HCT116 (cell line): Measurements from ENCODE around the gene DNAJC5G. TPM values are rescaled to one million over a fixed set of nuclear protein-coding genes. Genes with fewer than 3 reads are reported as not detected.

Experiments used
- ATAC-seq: fragments of 200-7000 bp; cut with Tn5 transposase; 2 replicates; pipeline ENCODE4 v1.9.1; 2020; ENCODE audit warnings: mild to moderate bottlenecking, moderate library complexity
- BruUV-seq: library from RNA; stranded (reverse); fragments of 400-500 nt; replicated peaks from 2 replicates; lab custom pipeline; 2021; lab: Mats Ljungman, UMichigan
- CTCF ChIA-PET: fragments of 300-600 bp; sonication (Branson Sonifier 250); formaldehyde crosslinking; loops from one replicate; lab custom pipeline; 2021; ENCODE audit warnings: antibody characterized with exemption; lab: Charles Lee
- POLR2A ChIA-PET: fragments of 300-600, 350-600 bp; sonication (Branson Sonifier 250); formaldehyde crosslinking; loops from one replicate; lab custom pipeline; 2021; ENCODE audit warnings: antibody characterized with exemption; lab: Charles Lee
- RAD21 ChIA-PET, 2 experiments: fragments of 300-600 bp; sonication (Branson Sonifier 250); formaldehyde crosslinking; loops; one replicate each; lab custom pipeline; 2023; ENCODE audit warnings: low total read pairs in 2 of 2; ENCODE audit not compliant: uncharacterized antibody in 2 of 2, unreplicated experiment in 2 of 2, low non-redundant PET in 1 of 2; lab: Charles Lee
- DNase-seq: peaks from one replicate; pipeline ENCODE4 v3.0.0-alpha.2; 2010; ENCODE audit warnings: low read depth, low spot score
- H2AFZ ChIP-seq: fragments of 200-600 bp; shearing (Covaris generic), sonication (generic); 2 replicates; pipeline ENCODE4 v1.6.1; 2017; ENCODE audit warnings: low read depth, mixed run types, mixed read lengths, antibody characterized with exemption, low read length; ENCODE audit not compliant: poor library complexity, severe bottlenecking
- H3K27ac ChIP-seq: 2 replicates; pipeline ENCODE4 v1.5.1; 2012; ENCODE audit warnings: low read depth, low read length
- H3K27me3 ChIP-seq: fragments of 200-600 bp; sonication (generic); 2 replicates; pipeline ENCODE4 v1.6.1; 2016; ENCODE audit warnings: mixed run types, low read length, mixed read lengths; ENCODE audit not compliant: insufficient read depth
- H3K36me3 ChIP-seq, 2 experiments: fragments of 200-500 bp in 1 of 2; fragments of 200-600 bp in 1 of 2; sonication (Bioruptor generic) in 1 of 2; sonication (generic) in 1 of 2; 2 replicates each; pipeline versions ENCODE4 v1.5.1 to v1.6.1; 2014 to 2016; ENCODE audit warnings: low read length in 2 of 2, inconsistent platforms in 1 of 2, mixed read lengths in 1 of 2, mixed run types in 1 of 2; ENCODE audit not compliant: insufficient read depth in 2 of 2, control insufficient read depth in 1 of 2
- H3K4me1 ChIP-seq, 2 experiments: fragments of 200-600 bp in 1 of 2; sonication (generic) in 1 of 2; 2 replicates each; pipeline versions ENCODE4 v1.5.1 to v1.6.1; 2012 to 2017; ENCODE audit warnings: low read length in 2 of 2, inconsistent platforms in 1 of 2, mild to moderate bottlenecking in 1 of 2, mixed read lengths in 1 of 2, mixed run types in 1 of 2, moderate library complexity in 1 of 2; ENCODE audit not compliant: insufficient read depth in 2 of 2, control insufficient read depth in 1 of 2
- H3K4me2 ChIP-seq: fragments of 200-600 bp; sonication (generic); 2 replicates; pipeline ENCODE4 v1.6.1; 2017; ENCODE audit warnings: mixed run types, low read length, mixed read lengths
- H3K4me3 ChIP-seq, 2 experiments: fragments of 200-600 bp in 1 of 2; sonication (generic) in 1 of 2; replicated peaks in 1 of 2; 2 replicates each; pipeline ENCODE4 v1.5.1; 2011 to 2016; ENCODE audit warnings: low read length in 2 of 2, control low read depth in 1 of 2, low read depth in 1 of 2, mild to moderate bottlenecking in 1 of 2, mixed read lengths in 1 of 2, mixed run types in 1 of 2
- H3K79me2 ChIP-seq: fragments of 200-600 bp; sonication (generic); 2 replicates; pipeline ENCODE4 v1.6.1; 2017; ENCODE audit warnings: mild to moderate bottlenecking, mixed run types, low read length, moderate library complexity, mixed read lengths; ENCODE audit not compliant: insufficient read depth
- H3K9ac ChIP-seq: fragments of 200-600 bp; sonication (generic); 2 replicates; pipeline ENCODE4 v1.6.1; 2016; ENCODE audit warnings: low read length, mixed read lengths
- H3K9me2 ChIP-seq: fragments of 200-600 bp; sonication (generic), shearing (Covaris generic); 2 replicates; pipeline ENCODE4 v1.6.1; 2017; ENCODE audit warnings: mixed run types, mild to moderate bottlenecking, moderate library complexity; ENCODE audit not compliant: insufficient read depth
- H3K9me3 ChIP-seq, 2 experiments: fragments of 200-500 bp in 1 of 2; fragments of 200-600 bp in 1 of 2; sonication (Bioruptor generic) in 1 of 2; sonication (generic) in 1 of 2; 2 replicates each; pipeline ENCODE4 v1.6.1; 2014 to 2017; ENCODE audit warnings: low read length in 2 of 2, mixed read lengths in 2 of 2, inconsistent platforms in 1 of 2, low read depth in 1 of 2, mild to moderate bottlenecking in 1 of 2, mixed run types in 1 of 2, moderate library complexity in 1 of 2; ENCODE audit not compliant: control insufficient read depth in 1 of 2, insufficient read depth in 1 of 2
- H4K20me1 ChIP-seq: fragments of 200-600 bp; sonication (generic), shearing (Covaris generic); 2 replicates; pipeline ENCODE4 v1.6.1; 2017; ENCODE audit warnings: mixed run types, mild to moderate bottlenecking, moderate library complexity; ENCODE audit not compliant: insufficient read depth
- CEBPB ChIP-seq: IDR thresholded peaks from 2 replicates; pipeline ENCODE4 v1.6.1; 2012; ENCODE audit warnings: low read depth
- EGR1 ChIP-seq: IDR thresholded peaks from 2 replicates; pipeline ENCODE4 v1.6.1; 2012; ENCODE audit warnings: low read depth
- ELF1 ChIP-seq: IDR thresholded peaks from 2 replicates; pipeline ENCODE4 v1.6.1; 2012; ENCODE audit warnings: low read depth, borderline replicate concordance
- EZH2 ChIP-seq: fragments of 200-600 bp; sonication (generic); IDR thresholded peaks from 2 replicates; pipeline ENCODE4 v1.6.1; 2017; ENCODE audit warnings: antibody characterized with exemption, mixed run types
- EZH2phosphoT487 ChIP-seq: fragments of 200-600 bp; IDR thresholded peaks from 2 replicates; pipeline ENCODE4 v1.6.1; 2018; ENCODE audit warnings: antibody characterized with exemption, borderline replicate concordance
- FOSL1 ChIP-seq: IDR thresholded peaks from 2 replicates; pipeline ENCODE4 v1.6.1; 2012; ENCODE audit warnings: low read depth
- JUND ChIP-seq: IDR thresholded peaks from 2 replicates; pipeline ENCODE4 v1.6.1; 2012
- POLR2A ChIP-seq: IDR thresholded peaks from 2 replicates; pipeline ENCODE4 v1.7.0; 2011; ENCODE audit warnings: borderline replicate concordance; ENCODE audit not compliant: insufficient read depth, insufficient read length; ENCODE audit errors: extremely low read depth
- POLR2AphosphoS5 ChIP-seq: IDR thresholded peaks from 2 replicates; pipeline ENCODE4 v1.6.1; 2011; ENCODE audit warnings: mild to moderate bottlenecking, low read depth, low read length, moderate library complexity
- RAD21 ChIP-seq: IDR thresholded peaks from 2 replicates; pipeline ENCODE4 v1.6.1; 2012; ENCODE audit warnings: low read depth, mild to moderate bottlenecking
- REST ChIP-seq: IDR thresholded peaks from 2 replicates; pipeline ENCODE4 v1.6.1; 2012; ENCODE audit warnings: low read depth
- SP1 ChIP-seq: IDR thresholded peaks from 2 replicates; pipeline ENCODE4 v1.6.1; 2012; ENCODE audit warnings: low read depth
- SRF ChIP-seq: IDR thresholded peaks from 2 replicates; pipeline ENCODE4 v1.6.1; 2012; ENCODE audit warnings: low read depth
- YY1 ChIP-seq: IDR thresholded peaks from 2 replicates; pipeline ENCODE4 v1.6.1; 2011; ENCODE audit warnings: low read length, low read depth, moderate library complexity, mild to moderate bottlenecking; ENCODE audit not compliant: insufficient replicate concordance; ENCODE audit errors: extremely low read depth
- ZFX ChIP-seq: fragments of 450-650 bp; IDR thresholded peaks from 2 replicates; pipeline ENCODE4 v1.6.1; 2017
- ZNF274 ChIP-seq: fragments of 200-500 bp; sonication (Bioruptor generic); IDR thresholded peaks from 2 replicates; pipeline ENCODE4 v1.6.1; 2014; ENCODE audit warnings: mild to moderate bottlenecking, low read depth, low read length, inconsistent platforms
- intact Hi-C: fragments of 100-400 bp; cut with micrococcal nuclease; formaldehyde crosslinking; loops from 2 replicates; pipeline ENCODE4 v1.10.0; 2022
- total RNA-seq: library from RNA; stranded (reverse); gene quantifications from one replicate; pipeline ENCODE4 v1.2.1, GENCODE V29; 2021; ENCODE audit not compliant: unreplicated experiment
- TF ChIP-seq, protein P1 (sequence below): IDR thresholded peaks from 2 replicates; pipeline ENCODE4 v1.6.1; 2012

DNAJC5G gene
- total RNA-seq, 1 experiment from 2014 or later: 2.5 TPM

DNA sequence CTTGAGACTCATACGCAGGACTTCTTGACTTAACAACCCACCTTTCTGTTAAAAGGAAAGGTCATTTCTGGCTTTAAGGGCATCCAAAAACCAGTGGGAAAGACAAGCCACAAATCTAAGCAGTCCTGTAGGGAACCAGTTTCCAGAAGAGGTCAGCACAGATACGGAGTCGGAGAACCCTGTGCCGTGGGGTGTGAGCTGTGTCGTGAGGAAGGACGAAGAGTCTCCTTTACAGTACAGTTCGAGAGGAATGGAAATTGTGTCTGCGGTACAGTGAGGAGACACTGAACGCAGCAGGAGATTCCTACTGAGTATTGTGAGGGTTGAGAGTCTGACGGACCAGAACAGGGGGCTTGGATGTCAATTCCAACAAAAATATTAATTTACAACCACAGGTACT lies 30.1 kb upstream of the DNAJC5G start:
- no TSS peak for BruUV-seq
- H3K27ac ChIP-seq: no peak overlapping the region
- H3K9me3 ChIP-seq: no peaks in the 10 kb centered on the region
- POLR2A ChIA-PET: no interaction called here
- no peak overlapping the region for H3K9ac ChIP-seq
- no peaks in the 10 kb centered on the region for H3K79me2 ChIP-seq
- intact Hi-C loops: no loop called here
- H3K36me3 ChIP-seq: peaks cover 20 to 41% of the 10 kb centered on the region in 2 experiments; a peak in 3 of 4 replicates
- H4K20me1 ChIP-seq: no peaks in the 10 kb centered on the region
- no peak overlapping the region for H2AFZ ChIP-seq
- ATAC-seq (no peak), DNase-seq (no peak)
- H3K27me3 ChIP-seq: no peaks in the 10 kb centered on the region
- H3K9me2 ChIP-seq: no peaks in the 10 kb centered on the region
- no peak overlapping the region for H3K4me3 ChIP-seq
- H3K4me2 ChIP-seq: no peak overlapping the region
- RAD21 ChIA-PET: no interaction called here
- TF ChIP-seq SRF (no peak), POLR2AphosphoS5 (0 out of 2 replicates have a peak, but pooled peaks have one; percentile 16)
- CTCF ChIA-PET: no interaction called here
- H3K4me1 ChIP-seq: peaks cover 0 to 4% of the 10 kb centered on the region in 2 experiments; a peak in 2 of 4 replicates

DNA sequence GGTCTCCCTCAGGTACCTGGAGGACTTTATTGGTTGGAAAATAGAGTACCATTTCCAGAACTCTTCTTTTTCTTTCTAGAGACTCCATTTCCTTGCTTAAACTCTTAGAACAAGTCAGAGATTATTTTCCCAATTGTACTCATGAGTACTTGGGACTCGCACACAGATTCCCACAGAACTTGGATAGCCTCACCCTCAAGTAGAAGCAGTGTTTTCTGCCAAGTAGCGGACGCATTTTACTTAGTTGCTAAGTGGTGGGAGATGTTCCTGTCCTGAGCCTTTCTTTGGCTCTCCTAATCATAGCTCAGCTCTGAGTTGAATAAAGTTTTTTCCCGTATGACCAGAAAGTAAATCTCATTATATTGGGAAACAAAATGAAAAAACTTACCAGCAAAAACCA lies 29.6 kb upstream of the DNAJC5G start:
- Histone ChIP-seq H3K9me3 (no peaks in the 10 kb centered on the region), H4K20me1 (no peaks in the 10 kb centered on the region), H3K79me2 (no peaks in the 10 kb centered on the region), H3K9me2 (no peaks in the 10 kb centered on the region), H3K27me3 (no peaks in the 10 kb centered on the region), H2AFZ (no peak overlapping the region), H3K36me3 (peaks cover 19 to 36% of the 10 kb centered on the region in 2 experiments; a peak in 3 of 4 replicates), H3K9ac (no peak overlapping the region), H3K4me3 (no peak overlapping the region), H3K27ac (no peak overlapping the region), H3K4me1 (peaks cover 0 to 9% of the 10 kb centered on the region in 2 experiments; a peak in 2 of 4 replicates), H3K4me2 (no peak overlapping the region)
- ChIA-PET RAD21 (no interaction called here), POLR2A (no interaction called here), CTCF (no interaction called here)
- intact Hi-C loops: no loop called here
- ATAC-seq (no peak), DNase-seq (no peak)
- BruUV-seq: TSS peak; percentile 24
- TF ChIP-seq POLR2A: no peak
- no peak for TF ChIP-seq EZH2phosphoT487
- no peak for TF ChIP-seq ZFX
- no peak for TF ChIP-seq EGR1
- TF ChIP-seq EZH2: no peak
- no peak for TF ChIP-seq SRF
- no peak for TF ChIP-seq ZNF274
- no peak for TF ChIP-seq RAD21
- no peak for TF ChIP-seq POLR2AphosphoS5
- TF ChIP-seq FOSL1: no peak
- no peak for TF ChIP-seq YY1
- no peak for TF ChIP-seq SP1
- TF ChIP-seq ELF1: no peak
- TF ChIP-seq REST: no peak
- no peak for TF ChIP-seq CEBPB
- TF ChIP-seq JUND: no peak
- TF ChIP-seq, protein P1, sequence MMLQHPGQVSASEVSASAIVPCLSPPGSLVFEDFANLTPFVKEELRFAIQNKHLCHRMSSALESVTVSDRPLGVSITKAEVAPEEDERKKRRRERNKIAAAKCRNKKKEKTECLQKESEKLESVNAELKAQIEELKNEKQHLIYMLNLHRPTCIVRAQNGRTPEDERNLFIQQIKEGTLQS: no peak
